ENCODE data around the gene SPATA46. TPM values are rescaled to one million over a fixed set of nuclear protein-coding genes. Genes with fewer than 3 reads are reported as not detected.

Gene SPATA46
- total and polyA plus RNA-seq, 9 of the 15 experiments (the other 6 are each of a cell fraction or from before 2014, with no cell fraction given): 0.04 to 0.11 TPM; not detected in 7

DNA sequence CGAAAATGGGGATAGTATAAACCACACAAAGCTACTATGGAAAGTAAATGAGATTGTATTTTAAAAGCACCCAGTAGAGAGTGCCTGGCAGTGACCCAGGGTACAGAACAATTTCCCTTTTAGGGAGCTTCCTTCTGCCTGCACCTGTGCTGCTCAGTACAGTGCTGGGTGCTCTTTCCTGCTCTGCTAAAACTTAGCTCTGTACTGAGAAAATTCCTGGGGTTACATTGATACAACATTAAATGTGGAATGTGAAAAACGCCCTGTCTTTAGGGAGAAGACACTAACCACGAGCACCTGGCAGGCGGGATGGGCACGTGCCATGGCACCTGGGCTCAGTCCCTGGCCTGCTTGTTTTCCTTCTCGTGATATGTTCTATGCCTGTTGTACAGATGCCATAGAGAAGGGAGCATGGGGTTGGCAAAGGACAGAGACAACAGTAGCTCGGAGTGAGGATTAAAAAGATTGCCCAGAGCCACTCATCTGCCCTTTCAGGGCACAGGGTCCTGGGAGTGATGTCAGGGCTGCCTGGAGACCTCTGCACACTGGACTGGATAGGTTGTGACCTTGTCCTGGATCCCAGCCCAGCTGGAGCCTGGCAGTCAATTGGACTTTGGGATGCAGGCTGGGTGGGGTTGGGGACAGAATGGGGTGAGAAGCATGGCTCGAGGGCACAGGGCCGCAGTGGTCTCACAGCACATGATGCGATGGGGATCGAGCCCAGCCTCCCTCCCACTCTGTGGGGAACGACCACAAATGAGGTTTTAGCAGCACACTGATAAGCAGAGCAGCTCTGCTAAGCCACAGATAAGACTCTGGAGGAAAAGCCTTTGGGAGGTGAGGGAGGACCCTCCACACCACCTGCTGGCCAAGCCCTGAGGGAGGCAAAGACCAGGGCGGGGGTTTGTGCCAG is 4.2 kb downstream of the SPATA46 start (continued):
- TF ChIP-seq, protein P1, sequence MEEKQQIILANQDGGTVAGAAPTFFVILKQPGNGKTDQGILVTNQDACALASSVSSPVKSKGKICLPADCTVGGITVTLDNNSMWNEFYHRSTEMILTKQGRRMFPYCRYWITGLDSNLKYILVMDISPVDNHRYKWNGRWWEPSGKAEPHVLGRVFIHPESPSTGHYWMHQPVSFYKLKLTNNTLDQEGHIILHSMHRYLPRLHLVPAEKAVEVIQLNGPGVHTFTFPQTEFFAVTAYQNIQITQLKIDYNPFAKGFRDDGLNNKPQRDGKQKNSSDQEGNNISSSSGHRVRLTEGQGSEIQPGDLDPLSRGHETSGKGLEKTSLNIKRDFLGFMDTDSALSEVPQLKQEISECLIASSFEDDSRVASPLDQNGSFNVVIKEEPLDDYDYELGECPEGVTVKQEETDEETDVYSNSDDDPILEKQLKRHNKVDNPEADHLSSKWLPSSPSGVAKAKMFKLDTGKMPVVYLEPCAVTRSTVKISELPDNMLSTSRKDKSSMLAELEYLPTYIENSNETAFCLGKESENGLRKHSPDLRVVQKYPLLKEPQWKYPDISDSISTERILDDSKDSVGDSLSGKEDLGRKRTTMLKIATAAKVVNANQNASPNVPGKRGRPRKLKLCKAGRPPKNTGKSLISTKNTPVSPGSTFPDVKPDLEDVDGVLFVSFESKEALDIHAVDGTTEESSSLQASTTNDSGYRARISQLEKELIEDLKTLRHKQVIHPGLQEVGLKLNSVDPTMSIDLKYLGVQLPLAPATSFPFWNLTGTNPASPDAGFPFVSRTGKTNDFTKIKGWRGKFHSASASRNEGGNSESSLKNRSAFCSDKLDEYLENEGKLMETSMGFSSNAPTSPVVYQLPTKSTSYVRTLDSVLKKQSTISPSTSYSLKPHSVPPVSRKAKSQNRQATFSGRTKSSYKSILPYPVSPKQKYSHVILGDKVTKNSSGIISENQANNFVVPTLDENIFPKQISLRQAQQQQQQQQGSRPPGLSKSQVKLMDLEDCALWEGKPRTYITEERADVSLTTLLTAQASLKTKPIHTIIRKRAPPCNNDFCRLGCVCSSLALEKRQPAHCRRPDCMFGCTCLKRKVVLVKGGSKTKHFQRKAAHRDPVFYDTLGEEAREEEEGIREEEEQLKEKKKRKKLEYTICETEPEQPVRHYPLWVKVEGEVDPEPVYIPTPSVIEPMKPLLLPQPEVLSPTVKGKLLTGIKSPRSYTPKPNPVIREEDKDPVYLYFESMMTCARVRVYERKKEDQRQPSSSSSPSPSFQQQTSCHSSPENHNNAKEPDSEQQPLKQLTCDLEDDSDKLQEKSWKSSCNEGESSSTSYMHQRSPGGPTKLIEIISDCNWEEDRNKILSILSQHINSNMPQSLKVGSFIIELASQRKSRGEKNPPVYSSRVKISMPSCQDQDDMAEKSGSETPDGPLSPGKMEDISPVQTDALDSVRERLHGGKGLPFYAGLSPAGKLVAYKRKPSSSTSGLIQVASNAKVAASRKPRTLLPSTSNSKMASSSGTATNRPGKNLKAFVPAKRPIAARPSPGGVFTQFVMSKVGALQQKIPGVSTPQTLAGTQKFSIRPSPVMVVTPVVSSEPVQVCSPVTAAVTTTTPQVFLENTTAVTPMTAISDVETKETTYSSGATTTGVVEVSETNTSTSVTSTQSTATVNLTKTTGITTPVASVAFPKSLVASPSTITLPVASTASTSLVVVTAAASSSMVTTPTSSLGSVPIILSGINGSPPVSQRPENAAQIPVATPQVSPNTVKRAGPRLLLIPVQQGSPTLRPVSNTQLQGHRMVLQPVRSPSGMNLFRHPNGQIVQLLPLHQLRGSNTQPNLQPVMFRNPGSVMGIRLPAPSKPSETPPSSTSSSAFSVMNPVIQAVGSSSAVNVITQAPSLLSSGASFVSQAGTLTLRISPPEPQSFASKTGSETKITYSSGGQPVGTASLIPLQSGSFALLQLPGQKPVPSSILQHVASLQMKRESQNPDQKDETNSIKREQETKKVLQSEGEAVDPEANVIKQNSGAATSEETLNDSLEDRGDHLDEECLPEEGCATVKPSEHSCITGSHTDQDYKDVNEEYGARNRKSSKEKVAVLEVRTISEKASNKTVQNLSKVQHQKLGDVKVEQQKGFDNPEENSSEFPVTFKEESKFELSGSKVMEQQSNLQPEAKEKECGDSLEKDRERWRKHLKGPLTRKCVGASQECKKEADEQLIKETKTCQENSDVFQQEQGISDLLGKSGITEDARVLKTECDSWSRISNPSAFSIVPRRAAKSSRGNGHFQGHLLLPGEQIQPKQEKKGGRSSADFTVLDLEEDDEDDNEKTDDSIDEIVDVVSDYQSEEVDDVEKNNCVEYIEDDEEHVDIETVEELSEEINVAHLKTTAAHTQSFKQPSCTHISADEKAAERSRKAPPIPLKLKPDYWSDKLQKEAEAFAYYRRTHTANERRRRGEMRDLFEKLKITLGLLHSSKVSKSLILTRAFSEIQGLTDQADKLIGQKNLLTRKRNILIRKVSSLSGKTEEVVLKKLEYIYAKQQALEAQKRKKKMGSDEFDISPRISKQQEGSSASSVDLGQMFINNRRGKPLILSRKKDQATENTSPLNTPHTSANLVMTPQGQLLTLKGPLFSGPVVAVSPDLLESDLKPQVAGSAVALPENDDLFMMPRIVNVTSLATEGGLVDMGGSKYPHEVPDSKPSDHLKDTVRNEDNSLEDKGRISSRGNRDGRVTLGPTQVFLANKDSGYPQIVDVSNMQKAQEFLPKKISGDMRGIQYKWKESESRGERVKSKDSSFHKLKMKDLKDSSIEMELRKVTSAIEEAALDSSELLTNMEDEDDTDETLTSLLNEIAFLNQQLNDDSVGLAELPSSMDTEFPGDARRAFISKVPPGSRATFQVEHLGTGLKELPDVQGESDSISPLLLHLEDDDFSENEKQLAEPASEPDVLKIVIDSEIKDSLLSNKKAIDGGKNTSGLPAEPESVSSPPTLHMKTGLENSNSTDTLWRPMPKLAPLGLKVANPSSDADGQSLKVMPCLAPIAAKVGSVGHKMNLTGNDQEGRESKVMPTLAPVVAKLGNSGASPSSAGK (IDR thresholded peaks at IDR 0.05): peak; percentile 64; the same call in 1 of the 2 replicates
- TF ChIP-seq ZNF668 (CRISPR knock-in tag; IDR thresholded peaks at IDR 0.05): no peak
- TF ChIP-seq NFATC3 (IDR thresholded peaks at IDR 0.05): no peak
- no peak for TF ChIP-seq ASH1L (IDR thresholded peaks at IDR 0.05; ENCODE audit: borderline replicate concordance, low read depth, partially characterized antibody)
- TF ChIP-seq CBFA2T2 (conservative IDR thresholded peaks at IDR 0.05): peak; percentile 95
- TF ChIP-seq CBX8 (IDR thresholded peaks at IDR 0.05; ENCODE audit: borderline replicate concordance, extremely low read depth, low read depth, low read length, poor library complexity, severe bottlenecking): no peak
- peak; percentile 72 for TF ChIP-seq HDAC3 (IDR thresholded peaks at IDR 0.05; ENCODE audit: borderline replicate concordance, partially characterized antibody)
- peak; percentile 83; the same call in 1 of the 2 replicates for TF ChIP-seq HEY1 (CRISPR knock-in tag; IDR thresholded peaks at IDR 0.05; ENCODE audit: borderline replicate concordance)
- no peak for TF ChIP-seq ILK (tag; IDR thresholded peaks at IDR 0.05; ENCODE audit: borderline replicate concordance, low read depth)
- TF ChIP-seq RBM22 (IDR thresholded peaks at IDR 0.05; ENCODE audit: low read depth, low read length, poor library complexity, severe bottlenecking): no peak
- TF ChIP-seq, protein P2, sequence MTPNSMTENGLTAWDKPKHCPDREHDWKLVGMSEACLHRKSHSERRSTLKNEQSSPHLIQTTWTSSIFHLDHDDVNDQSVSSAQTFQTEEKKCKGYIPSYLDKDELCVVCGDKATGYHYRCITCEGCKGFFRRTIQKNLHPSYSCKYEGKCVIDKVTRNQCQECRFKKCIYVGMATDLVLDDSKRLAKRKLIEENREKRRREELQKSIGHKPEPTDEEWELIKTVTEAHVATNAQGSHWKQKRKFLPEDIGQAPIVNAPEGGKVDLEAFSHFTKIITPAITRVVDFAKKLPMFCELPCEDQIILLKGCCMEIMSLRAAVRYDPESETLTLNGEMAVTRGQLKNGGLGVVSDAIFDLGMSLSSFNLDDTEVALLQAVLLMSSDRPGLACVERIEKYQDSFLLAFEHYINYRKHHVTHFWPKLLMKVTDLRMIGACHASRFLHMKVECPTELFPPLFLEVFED (CRISPR knock-in tag; conservative IDR thresholded peaks at IDR 0.05): 0 out of 2 replicates have a peak, but pooled peaks have one; percentile 47
- no peak for TF ChIP-seq PCBP1 (IDR thresholded peaks at IDR 0.05; ENCODE audit: low read depth, low read length, poor library complexity, severe bottlenecking)
